HepG2 (cell line): ENCODE measurements around the gene CASP12. TPM values are rescaled to one million over a fixed set of nuclear protein-coding genes. Genes with fewer than 3 reads are reported as not detected.

ENCODE experiments used
- ATAC-seq: fragments of 200-7000 bp; cut with Tn5 transposase; 3 replicates; pipeline ENCODE4 v1.9.1; 2020; ENCODE audit warnings: mild to moderate bottlenecking, moderate library complexity
- BruUV-seq: library from RNA; stranded (reverse); fragments of 400-500 nt; replicated peaks from 2 replicates; lab custom pipeline; 2021; lab: Mats Ljungman, UMichigan
- CTCF ChIA-PET: fragments of 300-600 bp; formaldehyde crosslinking; extraction: SDS; loops from one replicate; lab custom pipeline; 2021; ENCODE audit warnings: low total read pairs, inconsistent platforms, low intra/inter-chr PET ratio; lab: Yijun Ruan, JAX
- POLR2A ChIA-PET: fragments of 350-600 bp; sonication (Branson Sonifier 250); formaldehyde crosslinking; loops from one replicate; lab custom pipeline; 2020; ENCODE audit warnings: antibody characterized with exemption, inconsistent platforms; lab: Yijun Ruan, JAX
- DNase-seq: peaks from one replicate; pipeline ENCODE4 v3.0.0-alpha.2; 2015; ENCODE audit warnings: low spot score
- FAIRE-seq: peaks from 3 replicates; lab custom pipeline; 2011; peaks lifted over from hg19 to GRCh38; lab: Jason Lieb, UNC
- H2AFZ ChIP-seq: one replicate; pipeline ENCODE4 v1.6.1; 2011; ENCODE audit warnings: low read length, inconsistent platforms
- H3K27ac ChIP-seq: fragments of 300-600 bp; 3 replicates; pipeline ENCODE4 v1.8.0; 2011; ENCODE audit warnings: mixed run types, mild to moderate bottlenecking, mixed read lengths, low read length, inconsistent platforms; ENCODE audit not compliant: insufficient read depth; ENCODE audit errors: extremely low read length
- H3K27me3 ChIP-seq, 2 experiments: fragments of 200-600 bp in 1 of 2; 2 replicates in 1 of 2; 3 replicates in 1 of 2; pipeline versions ENCODE4 v1.6.0 to v1.8.0; 2011; ENCODE audit warnings: low read length in 2 of 2, mild to moderate bottlenecking in 2 of 2, moderate library complexity in 2 of 2, inconsistent platforms in 1 of 2; ENCODE audit not compliant: insufficient read depth in 2 of 2, control insufficient read depth in 1 of 2
- H3K36me3 ChIP-seq, 2 experiments: fragments of 200-600 bp in 1 of 2; replicated peaks in 1 of 2; 2 replicates in 1 of 2; 3 replicates in 1 of 2; pipeline versions ENCODE4 v1.5.1 to v1.8.0; 2011; ENCODE audit warnings: low read length in 2 of 2, inconsistent platforms in 1 of 2; ENCODE audit not compliant: insufficient read depth in 2 of 2, control insufficient read depth in 1 of 2
- H3K4me1 ChIP-seq: 2 replicates; pipeline ENCODE4 v1.5.1; 2012; ENCODE audit warnings: low read length, inconsistent platforms; ENCODE audit not compliant: insufficient read depth
- H3K4me2 ChIP-seq: 2 replicates; pipeline ENCODE4 v1.6.0; 2011; ENCODE audit warnings: low read depth, low read length, inconsistent platforms
- H3K4me3 ChIP-seq, 3 experiments: fragments of 200-600 bp in 1 of 3; sonication (generic), shearing (Covaris generic) in 1 of 3; replicated peaks in 1 of 3; 2 replicates each; pipeline ENCODE4 v1.5.1; 2011 to 2016; ENCODE audit warnings: low read length in 3 of 3, inconsistent platforms in 2 of 3, low read depth in 2 of 3, mild to moderate bottlenecking in 2 of 3, control low read depth in 1 of 3, mixed read lengths in 1 of 3; ENCODE audit not compliant: insufficient read depth in 1 of 3
- H3K79me2 ChIP-seq: one replicate; pipeline ENCODE4 v1.6.1; 2011; ENCODE audit warnings: low read length, inconsistent platforms; ENCODE audit not compliant: insufficient read depth
- H3K9ac ChIP-seq: 2 replicates; pipeline ENCODE4 v1.6.0; 2011; ENCODE audit warnings: mild to moderate bottlenecking, low read depth, low read length, inconsistent platforms; ENCODE audit not compliant: insufficient read depth
- H3K9me3 ChIP-seq: 2 replicates; pipeline ENCODE4 v1.5.1; 2012; ENCODE audit warnings: mild to moderate bottlenecking, low read length
- H4K20me1 ChIP-seq: 2 replicates; pipeline ENCODE4 v1.6.0; 2011; ENCODE audit warnings: inconsistent platforms, mild to moderate bottlenecking, low read length, moderate library complexity; ENCODE audit not compliant: insufficient read depth
- JUND ChIP-seq: sonication (generic); formaldehyde crosslinking; IDR thresholded peaks from 2 replicates; pipeline ENCODE4 v1.8.0; 2022; ENCODE audit warnings: mild to moderate bottlenecking, missing genetic modification reagents
- KLF11 ChIP-seq: IDR thresholded peaks from 2 replicates; pipeline ENCODE4 v1.6.1; 2016; ENCODE audit warnings: missing compliant biosample characterization
- MTA3 ChIP-seq: sonication (generic); formaldehyde crosslinking; IDR thresholded peaks from 2 replicates; pipeline ENCODE4 v1.4.0; 2020; ENCODE audit warnings: missing genetic modification reagents
- NFYC ChIP-seq: IDR thresholded peaks from 2 replicates; pipeline ENCODE4 v1.6.1; 2016; ENCODE audit warnings: missing genetic modification reagents, missing compliant biosample characterization
- ZFP36 ChIP-seq: fragments of 150-350 bp; IDR thresholded peaks from 2 replicates; pipeline ENCODE4 v1.6.1; 2018; ENCODE audit warnings: borderline replicate concordance, low read length, low read depth; ENCODE audit not compliant: partially characterized antibody
- ZNF24 ChIP-seq: fragments of 450-650 bp; IDR thresholded peaks from 2 replicates; pipeline ENCODE4 v1.6.1; 2017; ENCODE audit warnings: antibody characterized with exemption, mild to moderate bottlenecking
- ZNF703 ChIP-seq: sonication (generic); formaldehyde crosslinking; IDR thresholded peaks from 2 replicates; pipeline ENCODE4 v1.5.1; 2020; ENCODE audit warnings: missing genetic modification reagents, mild to moderate bottlenecking, moderate library complexity, borderline replicate concordance
- ZNF776 ChIP-seq: sonication (generic); formaldehyde crosslinking; IDR thresholded peaks from 2 replicates; pipeline ENCODE4 v1.4.0; 2020; ENCODE audit warnings: mild to moderate bottlenecking, missing genetic modification reagents
- ZNF883 ChIP-seq: sonication (generic); formaldehyde crosslinking; IDR thresholded peaks from 2 replicates; pipeline ENCODE4 v1.5.1; 2020; ENCODE audit warnings: mild to moderate bottlenecking, missing genetic modification reagents; ENCODE audit errors: not compliant biosample characterization
- WGBS: methylation state at CpG from one replicate; pipeline ENCODE4 v1.1.6; 2017; ENCODE audit warnings: low lambda C conversion rate; 5-methylcytosine and 5-hydroxymethylcytosine counted together
- in situ Hi-C: cut with HindIII; loops from 2 replicates; pipeline ENCODE4 v1.10.0; 2017; ENCODE audit warnings: low pct_unique_long_range_greater_than_20kb; ENCODE audit not compliant: extremely low pct_ligation_motif_present
- intact Hi-C: fragments of 100-400 bp; cut with micrococcal nuclease; formaldehyde crosslinking; loops from one replicate; pipeline ENCODE4 v1.10.0; 2022; ENCODE audit not compliant: unreplicated experiment
- polyA plus RNA-seq, 8 experiments: library from polyadenylated mRNA; depleted of rRNA in 3 of 8; stranded (reverse) in 7 of 8; unstranded in 1 of 8; fragments of >200 nt; fragmentation: Illumina TruSeq in 4 of 8; extraction: Trizol in 4 of 8; gene quantifications; 2 replicates each; pipeline versions ENCODE4 v1.2.1 to v1.2.3, GENCODE V29; 2011 to 2016; ENCODE audit warnings: low read depth in 4 of 8, missing spikeins in 1 of 8, mixed read lengths in 1 of 8; ENCODE audit not compliant: insufficient read depth in 1 of 8
- total RNA-seq, 5 experiments: library from RNA; depleted of rRNA; stranded (reverse); fragments of >200 nt; fragmentation: Illumina TruSeq; extraction: Trizol; gene quantifications; 2 replicates each; pipeline ENCODE4 v1.2.3, GENCODE V29; 2016; ENCODE audit warnings: low read depth in 1 of 5
- TF ChIP-seq, protein P1 (sequence below): IDR thresholded peaks from 2 replicates; pipeline ENCODE4 v1.6.1; 2016; ENCODE audit warnings: control low read depth
- TF ChIP-seq, protein P2 (sequence below): sonication (generic); formaldehyde crosslinking; IDR thresholded peaks from 2 replicates; pipeline ENCODE4 v1.4.0; 2020; ENCODE audit warnings: missing genetic modification reagents, borderline replicate concordance

The CASP12 gene
- total and polyA plus RNA-seq, 2 of the 13 experiments (the other 11 are each of a cell fraction or from before 2014, with no cell fraction given), result not detected

DNA sequence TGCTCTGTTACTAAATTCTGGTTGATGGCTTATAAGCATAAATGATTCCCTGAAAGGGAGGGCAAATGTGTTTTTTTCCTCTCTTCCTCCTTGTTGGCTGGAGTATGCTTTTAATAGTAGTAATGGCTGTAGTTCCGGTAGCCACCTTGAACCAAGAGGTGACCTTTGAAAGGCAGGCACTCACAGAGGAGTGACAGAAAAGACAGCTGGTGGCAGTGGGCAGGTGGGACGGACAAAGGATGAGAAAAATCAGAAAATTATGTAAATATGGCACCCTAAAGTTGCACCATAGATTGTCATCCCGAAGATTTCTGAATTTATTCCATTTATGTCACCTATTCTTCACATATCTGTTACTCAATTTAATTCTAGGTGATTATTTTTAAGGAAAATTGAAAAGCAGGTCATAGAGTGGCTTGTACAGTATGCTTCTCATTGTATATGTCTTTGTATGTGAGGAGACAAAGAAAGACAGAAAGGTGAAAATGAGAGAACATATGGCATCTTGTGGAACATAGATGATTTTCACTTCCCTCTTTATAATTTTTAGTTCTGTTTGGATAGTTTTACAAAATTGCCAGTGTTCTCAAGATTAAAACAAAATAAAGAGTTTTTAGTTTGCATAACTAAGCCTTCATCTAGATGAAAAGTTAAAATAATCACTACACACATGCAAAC lies 17.0 kb downstream of the CASP12 start:
- in situ Hi-C loops (no loop called here), intact Hi-C loops (no loop called here)
- Histone ChIP-seq H3K27ac (no peak overlapping the region), H3K9ac (no peak overlapping the region), H3K79me2 (no peaks in the 10 kb centered on the region), H3K36me3 (no peaks in the 10 kb centered on the region), H4K20me1 (no peaks in the 10 kb centered on the region), H2AFZ (no peak overlapping the region), H3K4me1 (no peaks in the 10 kb centered on the region), H3K27me3 (no peaks in the 10 kb centered on the region), H3K4me3 (no peak overlapping the region), H3K9me3 (no peaks in the 10 kb centered on the region), H3K4me2 (no peak overlapping the region)
- FAIRE-seq (no peak), ATAC-seq (no peak), DNase-seq (no peak)
- ChIA-PET CTCF (no interaction called here), POLR2A (no interaction called here)
- WGBS, result 2% methylated on average over 3 of the region's 3 CpGs
- no peak for TF ChIP-seq NFYC
- TF ChIP-seq ZFP36, result no peak
- TF ChIP-seq, protein P1, sequence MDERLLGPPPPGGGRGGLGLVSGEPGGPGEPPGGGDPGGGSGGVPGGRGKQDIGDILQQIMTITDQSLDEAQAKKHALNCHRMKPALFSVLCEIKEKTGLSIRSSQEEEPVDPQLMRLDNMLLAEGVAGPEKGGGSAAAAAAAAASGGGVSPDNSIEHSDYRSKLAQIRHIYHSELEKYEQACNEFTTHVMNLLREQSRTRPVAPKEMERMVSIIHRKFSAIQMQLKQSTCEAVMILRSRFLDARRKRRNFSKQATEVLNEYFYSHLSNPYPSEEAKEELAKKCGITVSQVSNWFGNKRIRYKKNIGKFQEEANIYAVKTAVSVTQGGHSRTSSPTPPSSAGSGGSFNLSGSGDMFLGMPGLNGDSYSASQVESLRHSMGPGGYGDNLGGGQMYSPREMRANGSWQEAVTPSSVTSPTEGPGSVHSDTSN, result no peak
- TF ChIP-seq JUND (CRISPR knock-in tag), result no peak
- no peak for TF ChIP-seq ZNF24
- no TSS peak for BruUV-seq

DNA sequence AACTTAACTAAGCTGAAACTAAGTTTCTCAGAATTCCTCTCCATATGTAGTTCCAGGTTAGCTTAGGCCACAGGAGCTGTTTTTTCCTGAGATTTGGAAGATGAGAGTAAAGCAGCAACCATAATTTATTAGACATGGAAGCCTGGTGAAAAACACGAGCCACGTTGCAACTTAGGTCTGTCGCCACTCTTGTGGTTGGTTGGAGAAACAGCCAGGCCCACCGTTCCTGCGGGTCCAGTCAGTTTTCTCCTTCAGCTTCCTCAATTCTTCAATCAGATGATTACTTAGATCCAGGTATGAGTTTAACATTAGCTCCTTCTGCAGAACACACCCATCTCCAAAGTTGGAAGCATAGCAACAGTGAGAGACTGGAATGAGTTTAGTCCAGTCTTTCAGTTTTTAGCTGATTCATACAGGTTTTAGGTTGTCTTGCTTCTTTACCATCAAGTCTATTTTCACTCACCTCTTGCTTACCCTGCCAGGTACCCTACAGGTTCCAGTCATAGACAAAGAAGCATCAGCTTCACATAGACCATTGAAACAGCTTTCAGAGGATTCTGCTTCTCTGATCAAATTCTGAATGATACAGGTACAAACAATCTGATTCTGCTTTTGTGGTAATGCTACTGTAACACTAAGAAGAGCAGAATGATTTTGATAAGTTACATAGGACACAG lies 18.6 kb downstream of the CASP12 start:
- Histone ChIP-seq H3K9me3 (no peaks in the 10 kb centered on the region), H3K36me3 (no peaks in the 10 kb centered on the region), H3K4me2 (no peak overlapping the region), H4K20me1 (no peaks in the 10 kb centered on the region), H3K4me3 (no peak overlapping the region), H2AFZ (no peak overlapping the region), H3K27me3 (no peaks in the 10 kb centered on the region), H3K27ac (no peak overlapping the region), H3K79me2 (no peaks in the 10 kb centered on the region), H3K4me1 (no peaks in the 10 kb centered on the region), H3K9ac (no peak overlapping the region)
- in situ Hi-C loops (no loop called here), intact Hi-C loops (no loop called here)
- 13% methylated on average over 5 of the region's 5 CpGs for WGBS
- CTCF ChIA-PET, result no interaction called here
- DNase-seq (no peak), ATAC-seq (no peak), FAIRE-seq (no peak)
- POLR2A ChIA-PET, result no interaction called here
- TF ChIP-seq KLF11 (CRISPR knock-in tag) (no peak), ZNF883 (CRISPR knock-in tag) (no peak), ZNF776 (no peak), MTA3 (CRISPR knock-in tag) (no peak), ZNF703 (CRISPR knock-in tag) (no peak)
- TF ChIP-seq, protein P2, sequence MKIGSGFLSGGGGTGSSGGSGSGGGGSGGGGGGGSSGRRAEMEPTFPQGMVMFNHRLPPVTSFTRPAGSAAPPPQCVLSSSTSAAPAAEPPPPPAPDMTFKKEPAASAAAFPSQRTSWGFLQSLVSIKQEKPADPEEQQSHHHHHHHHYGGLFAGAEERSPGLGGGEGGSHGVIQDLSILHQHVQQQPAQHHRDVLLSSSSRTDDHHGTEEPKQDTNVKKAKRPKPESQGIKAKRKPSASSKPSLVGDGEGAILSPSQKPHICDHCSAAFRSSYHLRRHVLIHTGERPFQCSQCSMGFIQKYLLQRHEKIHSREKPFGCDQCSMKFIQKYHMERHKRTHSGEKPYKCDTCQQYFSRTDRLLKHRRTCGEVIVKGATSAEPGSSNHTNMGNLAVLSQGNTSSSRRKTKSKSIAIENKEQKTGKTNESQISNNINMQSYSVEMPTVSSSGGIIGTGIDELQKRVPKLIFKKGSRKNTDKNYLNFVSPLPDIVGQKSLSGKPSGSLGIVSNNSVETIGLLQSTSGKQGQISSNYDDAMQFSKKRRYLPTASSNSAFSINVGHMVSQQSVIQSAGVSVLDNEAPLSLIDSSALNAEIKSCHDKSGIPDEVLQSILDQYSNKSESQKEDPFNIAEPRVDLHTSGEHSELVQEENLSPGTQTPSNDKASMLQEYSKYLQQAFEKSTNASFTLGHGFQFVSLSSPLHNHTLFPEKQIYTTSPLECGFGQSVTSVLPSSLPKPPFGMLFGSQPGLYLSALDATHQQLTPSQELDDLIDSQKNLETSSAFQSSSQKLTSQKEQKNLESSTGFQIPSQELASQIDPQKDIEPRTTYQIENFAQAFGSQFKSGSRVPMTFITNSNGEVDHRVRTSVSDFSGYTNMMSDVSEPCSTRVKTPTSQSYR (CRISPR knock-in tag), result no peak
- no TSS peak for BruUV-seq
